Smooth muscle cell (in vitro differentiated cells): ENCODE measurements around the gene CD27. TPM values are rescaled to one million over a fixed set of nuclear protein-coding genes. Genes with fewer than 3 reads are reported as not detected.

ENCODE experiments used
- DNase-seq: peaks from one replicate; lab custom pipeline; 2025; ENCODE audit not compliant: unreplicated experiment; lab: John Stamatoyannopoulos, UW
- H2AFZ ChIP-seq: fragments of 200-600 bp; sonication (generic); 2 replicates; pipeline ENCODE4 v1.6.0; 2016; ENCODE audit warnings: antibody characterized with exemption, low read depth, mild to moderate bottlenecking
- H3F3A ChIP-seq: fragments of 200-600 bp; sonication (generic); 2 replicates; pipeline ENCODE4 v1.6.0; 2017; ENCODE audit warnings: antibody characterized with exemption, low read depth
- H3K27ac ChIP-seq: fragments of 200-600 bp; sonication (generic); 2 replicates; pipeline ENCODE4 v1.5.1; 2016; ENCODE audit warnings: low read depth, mild to moderate bottlenecking
- H3K27me3 ChIP-seq: fragments of 200-600 bp; sonication (generic); 2 replicates; pipeline ENCODE4 v1.6.1; 2016; ENCODE audit warnings: low read depth, mild to moderate bottlenecking
- H3K36me3 ChIP-seq: fragments of 200-600 bp; sonication (generic); 2 replicates; pipeline ENCODE4 v1.5.1; 2016; ENCODE audit warnings: low read depth
- H3K4me1 ChIP-seq: fragments of 200-600 bp; sonication (generic); 2 replicates; pipeline ENCODE4 v1.5.1; 2016; ENCODE audit warnings: low read depth
- H3K4me2 ChIP-seq: fragments of 200-600 bp; sonication (generic); 2 replicates; pipeline ENCODE4 v1.6.0; 2016; ENCODE audit warnings: mild to moderate bottlenecking
- H3K4me3 ChIP-seq: fragments of 200-600 bp; sonication (generic); 2 replicates; pipeline ENCODE4 v1.5.1; 2016; ENCODE audit warnings: mild to moderate bottlenecking
- H3K79me2 ChIP-seq: fragments of 200-600 bp; sonication (generic); 2 replicates; pipeline ENCODE4 v1.6.0; 2016; ENCODE audit warnings: low read depth, mild to moderate bottlenecking
- H3K9ac ChIP-seq: fragments of 200-600 bp; sonication (generic); 2 replicates; pipeline ENCODE4 v1.6.0; 2016; ENCODE audit warnings: low read depth
- H3K9me3 ChIP-seq: fragments of 200-600 bp; sonication (generic); replicated peaks from 2 replicates; pipeline ENCODE4 v1.5.1; 2016; ENCODE audit warnings: low read depth
- H4K20me1 ChIP-seq: fragments of 200-600 bp; sonication (generic); 2 replicates; pipeline ENCODE4 v1.6.0; 2016; ENCODE audit warnings: low read depth
- CTCF ChIP-seq: fragments of 200-600 bp; sonication (generic); IDR thresholded peaks from 2 replicates; pipeline ENCODE4 v1.5.1; 2017; ENCODE audit warnings: borderline replicate concordance, mild to moderate bottlenecking, antibody characterized with exemption; ENCODE audit not compliant: insufficient read depth, poor library complexity, severe bottlenecking
- WGBS: methylation state at CpG from one replicate; pipeline ENCODE4 v1.1.7; 2016; ENCODE audit warnings: low lambda C conversion rate; 5-methylcytosine and 5-hydroxymethylcytosine counted together
- polyA plus RNA-seq: library from polyadenylated mRNA; unstranded; fragments of >200 nt; fragmentation: Nextera tagmentation; extraction: Ambion mirVana; gene quantifications from 2 replicates; pipeline ENCODE4 v1.2.1, GENCODE V29; 2016
- total RNA-seq: library from RNA; depleted of rRNA; stranded (reverse); fragments of >200 nt; gene quantifications from 2 replicates; pipeline ENCODE4 v1.2.3, GENCODE V29; 2014

CD27 gene
- total and polyA plus RNA-seq, 2 experiments from 2014 or later: not detected

GRCh38 chr12:6418796-6419195 is 26.0 kb upstream of the CD27 start:
- Histone ChIP-seq H3K79me2 (no peaks in the 10 kb centered on the region), H3F3A (no peaks in the 10 kb centered on the region), H3K36me3 (no peaks in the 10 kb centered on the region), H4K20me1 (no peaks in the 10 kb centered on the region), H3K4me2 (no peak overlapping the region), H3K4me3 (no peak overlapping the region), H3K9me3 (no peaks in the 10 kb centered on the region), H3K9ac (no peak overlapping the region), H3K4me1 (no peaks in the 10 kb centered on the region), H3K27ac (no peak overlapping the region), H3K27me3 (no peaks in the 10 kb centered on the region), H2AFZ (no peak overlapping the region)
- WGBS: 84% methylated on average over 6 of the region's 6 CpGs
- TF ChIP-seq CTCF: no peak
- no peak for DNase-seq

GRCh38 chr12:6420364-6420763 is 24.4 kb upstream of the CD27 start:
- no peak for DNase-seq
- Histone ChIP-seq H3K4me1 (no peaks in the 10 kb centered on the region), H4K20me1 (no peaks in the 10 kb centered on the region), H3K27me3 (no peaks in the 10 kb centered on the region), H2AFZ (no peak overlapping the region), H3F3A (no peaks in the 10 kb centered on the region), H3K9me3 (no peaks in the 10 kb centered on the region), H3K4me2 (no peak overlapping the region), H3K9ac (no peak overlapping the region), H3K4me3 (no peak overlapping the region), H3K27ac (no peak overlapping the region), H3K36me3 (no peaks in the 10 kb centered on the region), H3K79me2 (no peaks in the 10 kb centered on the region)
- no peak for TF ChIP-seq CTCF
- 95% methylated on average over 4 of the region's 4 CpGs for WGBS

GRCh38 chr12:6423267-6424007 is 21.3 kb upstream of the CD27 start:
- DNase-seq: peak; percentile 19
- no peaks in the 10 kb centered on the region for H3K79me2 ChIP-seq
- 14% methylated on average over 9 of the region's 9 CpGs for WGBS
- TF ChIP-seq CTCF: peak; percentile 82
- no peaks in the 10 kb centered on the region for H3K36me3 ChIP-seq
- no peaks in the 10 kb centered on the region for H3K9me3 ChIP-seq
- no peak overlapping the region for H3K4me3 ChIP-seq
- H3K27me3 ChIP-seq: no peaks in the 10 kb centered on the region
- H3K4me1 ChIP-seq: no peaks in the 10 kb centered on the region
- no peak overlapping the region for H3K9ac ChIP-seq
- H3K27ac ChIP-seq: no peak overlapping the region
- no peak overlapping the region for H2AFZ ChIP-seq
- no peaks in the 10 kb centered on the region for H3F3A ChIP-seq
- no peak overlapping the region for H3K4me2 ChIP-seq
- no peaks in the 10 kb centered on the region for H4K20me1 ChIP-seq

- TF ChIP-seq CTCF: no peak
- no peak for DNase-seq
- Histone ChIP-seq H3K4me3 (no peak overlapping the region), H2AFZ (no peak overlapping the region), H4K20me1 (no peaks in the 10 kb centered on the region), H3K27ac (no peak overlapping the region), H3K79me2 (no peaks in the 10 kb centered on the region), H3K9me3 (no peaks in the 10 kb centered on the region), H3K4me1 (no peaks in the 10 kb centered on the region), H3K27me3 (no peaks in the 10 kb centered on the region), H3K36me3 (no peaks in the 10 kb centered on the region), H3K9ac (no peak overlapping the region), H3F3A (no peaks in the 10 kb centered on the region), H3K4me2 (no peak overlapping the region)
- WGBS: 79% methylated on average over 6 of the region's 6 CpGs
Measured at GRCh38 chr12:6424008-6424347, 20.8 kb upstream of the CD27 start.
